NCI-H1930 (cell line): Measurements from ENCODE around the gene SP3.
A peak's percentile ranks its signal among the peaks of the same experiment; 100 is the strongest.
"Not testable (repeated sequence)": the region's sequence is repeated elsewhere in the genome, so short reads cannot be mapped to it uniquely, and the experiment has no call there.

ENCODE experiments used
- DNase-seq, 2 experiments: peaks; one replicate each; lab custom pipeline; 2025; lab: John Stamatoyannopoulos, UW

The SP3 gene

GRCh38 chr2:173889464-173889863, 75.7 kb downstream of the SP3 start:
- not testable (repeated sequence) for DNase-seq

GRCh38 chr2:173886613-173887012, 78.6 kb downstream of the SP3 start:
- DNase-seq, result no peak

DNA sequence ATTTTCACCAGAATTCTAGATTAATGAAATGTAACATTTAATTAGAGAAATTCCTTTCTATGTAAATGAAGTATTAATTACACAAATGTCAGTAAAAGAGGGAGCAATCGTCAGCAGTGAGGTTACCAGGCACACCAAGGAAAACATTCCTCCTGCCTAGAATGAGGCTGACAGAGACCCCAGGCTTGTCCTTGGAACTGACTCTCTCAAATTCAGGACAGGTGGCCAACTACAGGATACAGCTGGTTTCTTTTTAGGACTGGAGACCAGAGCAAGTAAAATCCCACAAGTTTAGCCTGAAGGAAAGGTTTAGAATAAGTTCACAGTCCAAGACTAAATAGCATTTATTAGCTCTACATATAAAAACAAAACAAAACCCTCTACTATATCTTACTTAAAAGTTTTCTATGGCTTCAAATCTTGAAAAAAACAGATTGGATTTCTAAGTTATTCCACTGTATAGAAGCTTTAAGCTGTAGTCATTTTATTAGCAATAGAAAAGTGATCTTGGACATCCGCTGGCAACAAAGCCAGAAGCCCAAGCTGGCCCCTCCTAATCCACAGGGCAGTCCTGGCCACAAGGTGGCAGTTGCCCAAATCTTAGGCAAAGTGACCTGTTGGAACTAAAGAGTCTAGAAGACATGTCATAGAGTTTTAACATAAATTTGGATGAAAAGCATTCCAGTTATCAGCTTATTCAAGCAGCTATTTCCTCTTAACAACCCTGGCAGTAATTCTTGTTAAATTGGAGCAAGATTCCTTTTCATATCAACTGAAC, 81.0 kb downstream of the SP3 start:
- peak in 1 of 2 experiments; percentile 2 for DNase-seq

DNA sequence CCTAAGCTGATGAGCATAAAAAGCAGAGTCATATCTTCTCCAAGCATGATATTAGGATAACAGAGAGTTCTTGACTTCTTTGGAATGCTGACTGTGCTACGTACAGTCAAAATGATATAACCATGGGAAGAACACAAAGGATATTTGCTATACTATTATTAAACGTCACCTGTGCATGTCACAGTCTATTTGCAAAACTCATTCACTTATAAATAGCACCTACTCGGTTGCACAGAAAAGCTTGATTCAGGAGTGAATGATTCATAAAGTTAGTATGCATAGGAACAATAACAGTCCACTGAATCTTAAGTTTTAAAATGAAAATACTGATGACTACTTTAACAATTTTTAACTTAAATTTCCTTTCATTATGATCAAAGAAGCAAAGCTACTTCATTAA, 83.3 kb downstream of the SP3 start:
- DNase-seq, result no peak

- no peak for DNase-seq
Observed at GRCh38 chr2:173881461-173881860, 83.7 kb downstream of the SP3 start.

DNA sequence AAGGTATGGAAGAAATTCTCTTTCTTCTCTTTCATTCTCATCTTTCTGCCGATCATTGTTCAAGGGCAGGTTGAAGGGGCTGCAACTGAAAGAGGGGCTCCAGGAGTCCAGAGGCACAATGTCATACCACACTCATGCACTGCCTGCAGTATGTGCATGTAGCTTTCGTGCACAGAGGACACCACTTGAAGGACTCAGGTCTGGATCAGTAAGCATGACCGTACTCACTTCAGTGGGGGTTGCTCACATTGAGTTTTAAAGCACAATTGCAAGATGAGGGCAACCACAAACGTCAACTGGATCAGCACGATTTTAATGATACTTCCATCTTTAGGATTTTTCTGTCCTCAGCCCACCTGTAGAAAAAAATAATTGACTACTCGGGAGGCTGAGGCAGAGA, 84.6 kb downstream of the SP3 start:
- no peak for DNase-seq

DNA sequence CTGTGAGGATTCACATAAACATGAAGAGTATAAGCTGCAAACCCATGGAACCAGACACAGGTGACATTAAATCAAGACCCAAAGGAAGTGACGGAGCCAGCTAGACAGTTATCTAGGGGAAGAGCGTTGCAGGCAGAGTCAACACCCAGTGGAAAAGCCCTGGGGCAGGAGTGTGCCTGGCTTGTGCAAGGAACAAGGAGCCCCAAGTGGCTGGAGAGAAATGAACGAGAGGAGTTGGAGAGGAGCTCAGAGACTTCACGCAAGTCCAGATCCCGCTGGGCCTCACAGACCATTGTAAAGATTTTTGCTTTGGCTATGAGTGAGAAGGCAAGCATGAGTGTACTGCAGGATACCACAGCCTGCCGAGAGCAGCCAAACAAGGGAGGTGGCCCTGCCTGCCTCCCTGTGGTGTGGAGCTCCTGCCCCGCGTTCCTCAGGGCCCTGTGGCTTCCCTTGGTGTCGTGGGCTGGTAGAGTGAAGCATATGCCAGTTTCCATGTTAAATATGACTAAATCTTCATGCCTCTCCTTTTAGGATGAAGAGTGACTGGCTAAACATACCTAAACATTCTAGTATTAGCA, 88.2 kb downstream of the SP3 start:
- DNase-seq, result no peak

- no peak for DNase-seq
Observed at GRCh38 chr2:173874894-173875237, 90.3 kb downstream of the SP3 start.

DNA sequence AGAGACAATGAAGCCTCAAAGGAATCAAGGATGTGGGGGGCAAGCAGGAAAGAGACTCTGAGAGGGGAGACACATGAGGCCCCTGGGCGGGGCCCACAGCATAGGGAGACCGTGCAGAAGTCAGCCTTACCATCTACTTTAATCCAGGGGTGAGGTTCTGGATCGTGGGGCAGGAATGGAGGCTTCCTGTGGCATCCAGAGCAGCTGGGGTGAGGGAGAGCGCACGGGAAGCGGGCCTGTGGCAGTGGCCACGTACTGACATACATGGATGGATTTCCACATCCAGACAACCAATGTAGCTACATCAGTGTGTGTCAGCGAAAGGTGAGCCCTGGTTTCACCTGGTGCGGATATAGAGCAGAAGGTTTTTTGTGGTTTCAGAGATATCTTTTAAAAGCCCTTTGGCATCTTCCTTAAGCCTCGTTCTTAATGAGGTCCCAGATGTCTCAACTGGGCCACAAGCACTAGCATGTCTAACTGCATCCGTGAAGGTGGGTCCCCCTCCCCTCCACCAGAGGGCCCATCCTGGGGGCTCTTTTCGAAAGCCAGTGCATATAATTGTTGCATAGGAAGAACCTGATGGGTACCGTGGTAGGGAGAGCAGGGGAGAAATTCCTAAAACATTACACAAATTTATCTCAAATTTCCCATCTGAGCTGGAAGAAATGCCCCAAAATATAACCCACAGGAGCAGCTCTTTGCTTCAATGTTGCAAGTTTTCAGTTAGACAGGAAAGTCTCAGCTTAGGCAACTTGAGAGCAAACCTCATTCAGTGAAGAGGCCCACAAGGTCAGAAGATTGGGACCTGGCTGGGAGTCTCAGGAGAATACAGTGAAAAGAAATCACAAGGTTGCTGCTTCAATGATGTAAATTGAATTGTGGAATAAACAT, 90.9 kb downstream of the SP3 start:
- no peak for DNase-seq

DNA sequence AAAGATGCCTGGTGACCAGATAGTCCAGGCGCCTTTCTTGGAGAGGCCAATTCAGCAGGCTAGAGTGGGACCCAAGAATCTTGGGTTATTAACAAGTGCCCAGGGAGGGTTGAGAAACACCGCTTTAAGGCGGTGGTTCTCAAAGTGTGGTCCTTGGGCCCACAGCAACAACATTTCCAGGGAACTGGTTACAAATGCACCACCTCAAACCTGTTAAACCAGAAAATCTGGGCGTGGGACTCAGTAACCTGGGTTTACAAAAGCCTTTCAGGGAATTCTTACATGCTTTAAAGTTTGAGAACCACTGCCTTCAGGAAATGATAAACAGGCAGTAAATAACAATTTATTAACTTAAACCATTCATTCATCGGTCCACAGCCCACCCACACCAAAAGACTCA, 92.5 kb downstream of the SP3 start:
- no peak for DNase-seq

DNA sequence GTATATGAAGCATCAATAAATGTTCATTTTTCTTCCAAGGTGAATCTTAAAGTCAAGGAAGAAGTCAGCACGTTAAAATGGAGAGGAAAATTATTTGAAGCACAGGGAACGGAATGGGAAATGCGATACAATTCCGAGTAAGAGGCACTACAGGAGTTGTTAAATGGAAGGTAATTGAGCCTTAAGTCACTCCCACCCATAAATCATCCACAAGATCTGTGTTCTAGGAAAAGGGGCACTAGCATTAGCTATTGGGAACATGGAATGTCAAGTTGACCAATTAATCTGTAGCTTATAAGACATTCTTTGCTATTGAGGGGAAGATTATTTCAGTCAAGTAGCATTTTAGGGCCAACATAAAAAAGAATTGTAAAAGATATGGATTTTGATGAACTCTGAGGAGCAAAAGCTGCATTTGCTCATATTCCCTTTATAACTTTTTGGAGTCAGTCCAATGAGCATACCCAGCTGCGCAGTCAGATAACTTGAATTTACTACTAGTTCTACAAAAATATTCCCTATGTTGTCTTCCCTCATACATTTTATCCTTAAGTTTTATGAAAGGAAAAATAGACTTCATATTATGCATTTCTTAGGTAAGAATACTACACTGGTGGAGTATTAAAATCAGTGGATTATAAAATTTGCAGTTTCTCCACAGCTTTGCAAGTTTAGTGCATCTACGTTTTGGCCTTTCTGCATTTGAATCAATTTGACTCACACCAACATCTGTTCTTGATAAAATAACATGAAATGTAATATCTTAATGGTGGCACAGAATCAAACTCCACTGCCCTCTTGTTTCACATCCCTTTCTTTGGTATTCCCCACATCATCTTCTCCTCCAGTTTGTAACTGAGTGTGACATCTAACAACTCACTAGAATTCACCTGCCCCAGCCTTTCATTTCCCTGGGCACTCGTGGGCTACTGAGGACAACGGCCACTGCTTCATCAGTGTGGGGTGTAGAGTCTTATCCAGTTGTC, 95.6 kb downstream of the SP3 start:
- DNase-seq, result no peak

GRCh38 chr2:173868406-173868805, 96.8 kb downstream of the SP3 start:
- DNase-seq, result no peak

DNA sequence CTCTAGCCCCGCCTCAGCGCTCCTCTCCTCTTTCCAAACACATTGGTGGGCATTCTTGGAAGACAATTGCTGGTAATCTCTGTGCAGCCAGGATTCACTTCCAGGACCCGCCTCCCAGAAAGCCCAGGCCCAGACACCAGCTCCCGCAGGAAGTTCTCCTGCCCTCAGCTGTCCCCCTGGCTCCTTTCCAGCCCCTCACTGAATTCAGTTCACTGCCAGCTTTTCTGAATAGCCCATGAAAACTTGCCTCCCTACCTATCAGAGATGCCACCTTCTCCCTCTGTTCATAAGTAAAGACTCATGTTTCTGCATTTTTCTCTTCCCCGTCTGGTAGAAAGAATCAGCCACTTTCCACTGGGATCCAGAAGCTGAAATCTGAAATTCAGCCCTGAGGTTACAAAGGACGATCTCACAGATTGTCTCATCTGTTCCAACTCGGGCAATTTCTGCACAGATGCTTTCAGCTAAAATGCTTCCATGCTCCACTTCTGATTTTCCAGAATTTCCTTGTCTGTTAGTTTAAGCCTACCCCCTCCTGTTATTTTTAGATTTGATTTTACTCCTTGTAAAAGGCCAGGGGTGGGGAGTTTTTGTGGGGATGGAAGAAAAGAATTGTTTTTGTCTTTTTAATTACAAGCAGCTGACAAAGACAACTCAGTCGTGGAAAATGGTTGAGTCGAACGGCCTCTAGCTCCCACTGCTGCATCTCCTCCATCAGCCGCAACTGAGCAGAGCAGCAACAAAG, 98.1 kb downstream of the SP3 start:
- DNase-seq, result no peak

DNA sequence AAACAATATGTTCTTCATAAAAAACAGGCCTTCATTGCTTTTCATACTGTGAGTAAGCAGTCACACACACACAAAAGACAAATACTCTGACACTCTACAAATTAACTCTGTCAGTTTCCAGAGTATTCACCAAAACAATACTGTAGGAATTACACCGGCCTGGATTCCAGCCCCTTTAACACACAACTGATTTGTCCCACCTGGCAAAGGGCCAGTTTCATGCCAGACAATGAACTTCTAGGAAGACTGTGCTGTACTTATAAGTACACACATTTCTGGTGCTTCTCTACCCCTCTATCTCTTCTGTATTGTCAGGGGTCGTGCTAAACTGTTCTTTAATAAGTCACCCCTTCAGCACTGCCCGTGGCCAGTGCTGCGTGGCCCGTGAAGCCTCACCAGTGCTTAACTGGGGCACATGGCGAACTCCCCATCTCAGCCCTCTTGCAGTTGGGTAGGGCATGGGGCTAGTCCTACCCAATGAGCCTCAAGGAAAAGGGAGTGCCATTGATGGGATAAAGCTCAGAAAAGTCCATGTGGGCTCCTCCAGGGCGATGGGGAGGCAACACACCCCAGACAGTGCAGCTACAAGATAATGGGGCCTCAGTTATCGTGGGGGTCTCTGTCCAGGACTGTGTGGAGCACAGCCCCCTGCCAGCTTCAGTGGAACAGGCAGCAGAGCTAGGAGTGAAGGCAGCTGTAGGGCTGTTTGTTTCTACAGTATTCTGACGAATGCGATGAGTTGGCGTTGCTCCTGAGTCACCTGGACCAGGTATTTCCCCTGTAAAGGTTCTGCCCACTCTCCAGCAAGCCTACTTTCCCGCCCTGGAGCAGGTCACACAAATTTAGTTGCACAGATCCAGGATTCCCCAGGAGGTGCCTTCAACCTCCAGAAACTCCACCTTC, 99.0 kb downstream of the SP3 start:
- no peak for DNase-seq

- no peak for DNase-seq
Observed at GRCh38 chr2:173862612-173863217, 102.5 kb downstream of the SP3 start.

- no peak for DNase-seq
Observed at GRCh38 chr2:173860566-173860965, 104.6 kb downstream of the SP3 start.

GRCh38 chr2:173860082-173860481, 105.1 kb downstream of the SP3 start:
- DNase-seq, result no peak

GRCh38 chr2:173858291-173858731, 106.9 kb downstream of the SP3 start:
- no peak for DNase-seq
